Measurements from ENCODE around the gene GDF10.

DNA sequence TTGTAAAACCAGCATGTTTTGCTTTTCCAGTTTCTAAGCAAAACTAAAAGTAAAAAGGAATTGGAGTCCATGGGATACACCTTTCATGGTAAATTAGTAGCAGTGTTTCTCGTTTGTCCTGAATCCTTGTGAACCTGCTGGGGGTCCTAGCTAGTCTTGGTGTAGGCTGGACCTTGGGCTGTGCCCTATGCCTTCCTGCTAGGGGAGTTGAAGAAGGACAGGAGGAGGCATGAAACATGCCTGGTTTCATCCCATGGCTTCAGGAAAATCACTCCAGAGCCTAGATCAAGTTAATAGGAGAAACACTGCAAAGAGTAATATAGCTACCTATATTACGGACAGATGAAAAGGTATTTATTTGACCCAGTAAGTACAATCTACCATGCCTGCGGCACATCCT lies 41.1 kb upstream of the GDF10 start:
- no peak for TF ChIP-seq ZNF707 (tag by site-specific recombination; IDR thresholded peaks at IDR 0.05)
- TF ChIP-seq, protein P1, sequence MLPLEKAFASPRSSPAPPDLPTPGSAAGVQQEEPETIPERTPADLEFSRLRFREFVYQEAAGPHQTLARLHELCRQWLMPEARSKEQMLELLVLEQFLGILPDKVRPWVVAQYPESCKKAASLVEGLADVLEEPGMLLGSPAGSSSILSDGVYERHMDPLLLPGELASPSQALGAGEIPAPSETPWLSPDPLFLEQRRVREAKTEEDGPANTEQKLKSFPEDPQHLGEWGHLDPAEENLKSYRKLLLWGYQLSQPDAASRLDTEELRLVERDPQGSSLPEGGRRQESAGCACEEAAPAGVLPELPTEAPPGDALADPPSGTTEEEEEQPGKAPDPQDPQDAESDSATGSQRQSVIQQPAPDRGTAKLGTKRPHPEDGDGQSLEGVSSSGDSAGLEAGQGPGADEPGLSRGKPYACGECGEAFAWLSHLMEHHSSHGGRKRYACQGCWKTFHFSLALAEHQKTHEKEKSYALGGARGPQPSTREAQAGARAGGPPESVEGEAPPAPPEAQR (tag by site-specific recombination; IDR thresholded peaks at IDR 0.05): no peak
- TF ChIP-seq, protein P2, sequence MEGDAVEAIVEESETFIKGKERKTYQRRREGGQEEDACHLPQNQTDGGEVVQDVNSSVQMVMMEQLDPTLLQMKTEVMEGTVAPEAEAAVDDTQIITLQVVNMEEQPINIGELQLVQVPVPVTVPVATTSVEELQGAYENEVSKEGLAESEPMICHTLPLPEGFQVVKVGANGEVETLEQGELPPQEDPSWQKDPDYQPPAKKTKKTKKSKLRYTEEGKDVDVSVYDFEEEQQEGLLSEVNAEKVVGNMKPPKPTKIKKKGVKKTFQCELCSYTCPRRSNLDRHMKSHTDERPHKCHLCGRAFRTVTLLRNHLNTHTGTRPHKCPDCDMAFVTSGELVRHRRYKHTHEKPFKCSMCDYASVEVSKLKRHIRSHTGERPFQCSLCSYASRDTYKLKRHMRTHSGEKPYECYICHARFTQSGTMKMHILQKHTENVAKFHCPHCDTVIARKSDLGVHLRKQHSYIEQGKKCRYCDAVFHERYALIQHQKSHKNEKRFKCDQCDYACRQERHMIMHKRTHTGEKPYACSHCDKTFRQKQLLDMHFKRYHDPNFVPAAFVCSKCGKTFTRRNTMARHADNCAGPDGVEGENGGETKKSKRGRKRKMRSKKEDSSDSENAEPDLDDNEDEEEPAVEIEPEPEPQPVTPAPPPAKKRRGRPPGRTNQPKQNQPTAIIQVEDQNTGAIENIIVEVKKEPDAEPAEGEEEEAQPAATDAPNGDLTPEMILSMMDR (tag by site-specific recombination; IDR thresholded peaks at IDR 0.05): no peak
- no peak for TF ChIP-seq ZNF654 (tag by site-specific recombination; IDR thresholded peaks at IDR 0.05; ENCODE audit: low read depth)
- TF ChIP-seq ZNF747 (tag by site-specific recombination; IDR thresholded peaks at IDR 0.05): no peak
- TF ChIP-seq ZNF544 (tag by site-specific recombination; IDR thresholded peaks at IDR 0.05): no peak
- no peak for TF ChIP-seq ZNF184 (tag by site-specific recombination; IDR thresholded peaks at IDR 0.05)
